ENCODE measurements around the gene UGT1A5.

GRCh38 chr2:233794128-233794658 lies 81.5 kb downstream of the UGT1A5 start:
- TF ChIP-seq POLR2A (IDR thresholded peaks at IDR 0.05; ENCODE audit: low read depth, low read length): no peak
- TF ChIP-seq CTCF (conservative IDR thresholded peaks at IDR 0.05; ENCODE audit: low read depth, low read length): no peak
- no peak for TF ChIP-seq SMC3 (IDR thresholded peaks at IDR 0.05; ENCODE audit: low read depth, low read length)
- no peak for TF ChIP-seq BHLHE40 (IDR thresholded peaks at IDR 0.05; ENCODE audit: low read depth, low read length)
- TF ChIP-seq CEBPB (IDR thresholded peaks at IDR 0.05; ENCODE audit: low read depth, low read length): no peak
- TF ChIP-seq MAZ (IDR thresholded peaks at IDR 0.05; ENCODE audit: borderline replicate concordance, low read depth, low read length): no peak
